Uterus (tissue), 4 donors: Measurements from ENCODE around the gene RTCB. TPM values are rescaled to one million over a fixed set of nuclear protein-coding genes. Genes with fewer than 3 reads are reported as not detected.

ENCODE experiments used
- DNase-seq, 2 donors: peaks; one replicate each; pipeline ENCODE4 v3.0.0-alpha.2; 2019 to 2020
- H3K27ac ChIP-seq, 2 donors: fragments of 200-600 bp; sonication (generic); 1 replicate in 1 of 2; 2 replicates in 1 of 2; pipeline ENCODE4 v1.5.1; 2016 to 2018
- H3K27me3 ChIP-seq, 2 donors: fragments of 200-600 bp; sonication (generic); one replicate each; pipeline ENCODE4 v1.5.1; 2018 to 2019; ENCODE audit warnings: control low read depth in 1 of 2
- H3K36me3 ChIP-seq, 2 donors: fragments of 200-600 bp; sonication (generic); one replicate each; pipeline ENCODE4 v1.5.1; 2019; ENCODE audit warnings: control low read depth in 1 of 2
- H3K4me1 ChIP-seq, 2 donors: fragments of 200-600 bp; sonication (generic); one replicate each; pipeline ENCODE4 v1.5.1; 2018 to 2019; ENCODE audit warnings: control low read depth in 1 of 2
- H3K4me3 ChIP-seq, 2 donors: fragments of 200-600 bp; sonication (generic); 1 replicate in 1 of 2; 2 replicates in 1 of 2; pipeline ENCODE4 v1.5.1; 2018 to 2019; ENCODE audit warnings: mild to moderate bottlenecking in 1 of 2
- H3K9me3 ChIP-seq, 2 donors: fragments of 200-600 bp; sonication (generic); one replicate each; pipeline ENCODE4 v1.5.1; 2019; ENCODE audit warnings: control low read depth in 1 of 2
- POLR2A ChIP-seq, 2 donors: fragments of 450-650 bp; IDR thresholded peaks; one replicate each; pipeline ENCODE4 v1.6.1; 2016; ENCODE audit warnings: antibody characterized with exemption in 2 of 2, mild to moderate bottlenecking in 1 of 2, moderate library complexity in 1 of 2
- intact Hi-C: fragments of 100-400 bp; cut with DNase I; formaldehyde crosslinking; loops from one replicate; pipeline ENCODE4 v1.15.1; 2023; ENCODE audit warnings: low total_unique reads
- total RNA-seq, 4 donors: library from RNA; depleted of rRNA in 3 of 4; stranded (reverse); fragments of >200 nt in 3 of 4; gene quantifications; one replicate each; pipeline versions ENCODE4 v1.1.0 to v1.2.4, GENCODE V29; 2014 to 2023
- TF ChIP-seq, protein P1 (sequence below), 4 experiments: fragments of 200-600 bp in 2 of 4; fragments of 450-650 bp in 2 of 4; sonication (generic) in 2 of 4; IDR thresholded peaks; one replicate each; pipeline ENCODE4 v1.5.1; 2016 to 2019; ENCODE audit warnings: antibody characterized with exemption in 4 of 4, mild to moderate bottlenecking in 2 of 4, moderate library complexity in 1 of 4
- donor health status: DM: yes; HTN: yes; CAD: no.

RTCB gene
- total RNA-seq, 4 donors from 2014 or later = 57.2 to 118 (median 91.1) TPM

DNA sequence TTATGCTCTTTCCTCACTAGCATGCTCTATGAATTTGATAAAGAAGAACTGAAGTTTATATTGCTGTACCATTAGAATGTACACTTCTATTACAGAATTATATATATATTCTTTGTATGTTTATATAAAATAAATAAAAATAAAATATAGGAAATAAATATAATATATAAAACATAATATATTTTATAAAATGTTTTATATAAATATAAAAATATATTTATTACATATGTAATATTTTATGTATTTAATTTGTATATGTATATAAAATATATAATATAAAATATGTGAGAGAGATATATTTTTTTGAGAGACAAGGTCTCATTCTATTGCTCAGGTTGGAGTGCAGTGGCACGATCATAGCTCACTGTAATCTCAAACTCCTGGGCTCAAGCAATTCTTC is 18.3 kb upstream of the RTCB start:
- no peaks in the 10 kb centered on the region for H3K4me1 ChIP-seq
- H3K27me3 ChIP-seq = no peaks in the 10 kb centered on the region
- TF ChIP-seq, protein P1, sequence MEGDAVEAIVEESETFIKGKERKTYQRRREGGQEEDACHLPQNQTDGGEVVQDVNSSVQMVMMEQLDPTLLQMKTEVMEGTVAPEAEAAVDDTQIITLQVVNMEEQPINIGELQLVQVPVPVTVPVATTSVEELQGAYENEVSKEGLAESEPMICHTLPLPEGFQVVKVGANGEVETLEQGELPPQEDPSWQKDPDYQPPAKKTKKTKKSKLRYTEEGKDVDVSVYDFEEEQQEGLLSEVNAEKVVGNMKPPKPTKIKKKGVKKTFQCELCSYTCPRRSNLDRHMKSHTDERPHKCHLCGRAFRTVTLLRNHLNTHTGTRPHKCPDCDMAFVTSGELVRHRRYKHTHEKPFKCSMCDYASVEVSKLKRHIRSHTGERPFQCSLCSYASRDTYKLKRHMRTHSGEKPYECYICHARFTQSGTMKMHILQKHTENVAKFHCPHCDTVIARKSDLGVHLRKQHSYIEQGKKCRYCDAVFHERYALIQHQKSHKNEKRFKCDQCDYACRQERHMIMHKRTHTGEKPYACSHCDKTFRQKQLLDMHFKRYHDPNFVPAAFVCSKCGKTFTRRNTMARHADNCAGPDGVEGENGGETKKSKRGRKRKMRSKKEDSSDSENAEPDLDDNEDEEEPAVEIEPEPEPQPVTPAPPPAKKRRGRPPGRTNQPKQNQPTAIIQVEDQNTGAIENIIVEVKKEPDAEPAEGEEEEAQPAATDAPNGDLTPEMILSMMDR (IDR thresholded peaks at IDR 0.05) = no peak
- TF ChIP-seq POLR2A (IDR thresholded peaks at IDR 0.05) = no peak
- H3K4me3 ChIP-seq = no peak overlapping the region
- no peaks in the 10 kb centered on the region for H3K9me3 ChIP-seq
- intact Hi-C loops = no loop called here
- H3K27ac ChIP-seq = no peak overlapping the region
- no peaks in the 10 kb centered on the region for H3K36me3 ChIP-seq
- DNase-seq = no peak

DNA sequence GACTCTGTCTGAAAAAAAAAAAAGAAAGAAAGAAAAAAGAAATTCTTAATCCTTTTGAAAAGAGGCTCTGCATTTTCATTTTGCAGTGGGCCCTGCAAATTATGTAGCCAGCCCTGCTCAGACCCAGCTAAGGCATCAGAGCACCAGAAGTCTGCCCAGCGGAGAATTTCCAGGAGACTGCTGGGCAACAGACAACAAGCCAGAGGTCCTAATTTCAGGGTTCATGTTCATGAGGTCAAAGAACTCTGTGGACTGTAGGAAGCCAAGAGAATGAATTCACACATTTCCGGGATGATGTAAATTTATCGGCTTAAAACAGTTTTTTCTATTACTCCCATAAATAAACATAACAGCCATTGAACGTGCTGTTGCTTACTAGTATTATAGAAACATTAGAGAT is 14.8 kb upstream of the RTCB start:
- no peaks in the 10 kb centered on the region for H3K9me3 ChIP-seq
- no peak overlapping the region for H3K4me3 ChIP-seq
- intact Hi-C loops = no loop called here
- H3K36me3 ChIP-seq = no peaks in the 10 kb centered on the region
- no peak for DNase-seq
- H3K27ac ChIP-seq = no peak overlapping the region
- no peaks in the 10 kb centered on the region for H3K4me1 ChIP-seq
- TF ChIP-seq, protein P1 (IDR thresholded peaks at IDR 0.05) = no peak
- no peak for TF ChIP-seq POLR2A (IDR thresholded peaks at IDR 0.05)
- H3K27me3 ChIP-seq = no peaks in the 10 kb centered on the region

DNA sequence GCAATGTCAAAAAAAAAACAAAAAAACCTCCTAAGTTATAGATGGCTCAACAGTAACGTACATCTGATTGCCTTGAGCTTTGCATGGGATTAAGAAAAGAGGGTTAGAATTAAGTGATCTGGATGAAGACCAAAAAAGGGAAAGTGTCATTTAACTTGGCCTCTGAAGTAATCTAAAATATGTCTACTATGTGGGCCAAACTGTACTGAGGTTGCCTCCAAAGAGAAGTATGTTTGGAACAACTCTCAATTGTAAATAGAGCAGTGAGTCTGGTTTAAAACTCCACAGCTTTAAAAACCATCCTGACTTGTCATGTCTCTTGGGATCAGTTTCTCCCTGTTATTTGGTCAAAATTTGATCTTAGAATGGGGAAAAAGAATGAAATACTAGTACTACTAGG is 11.6 kb upstream of the RTCB start:
- H3K27me3 ChIP-seq = no peaks in the 10 kb centered on the region
- no peak for DNase-seq
- no peaks in the 10 kb centered on the region for H3K9me3 ChIP-seq
- H3K4me1 ChIP-seq = no peaks in the 10 kb centered on the region
- H3K36me3 ChIP-seq = no peaks in the 10 kb centered on the region
- no peak overlapping the region for H3K4me3 ChIP-seq
- TF ChIP-seq POLR2A (IDR thresholded peaks at IDR 0.05) = no peak
- TF ChIP-seq, protein P1 (IDR thresholded peaks at IDR 0.05) = no peak
- intact Hi-C loops = no loop called here
- H3K27ac ChIP-seq = no peak overlapping the region

DNA sequence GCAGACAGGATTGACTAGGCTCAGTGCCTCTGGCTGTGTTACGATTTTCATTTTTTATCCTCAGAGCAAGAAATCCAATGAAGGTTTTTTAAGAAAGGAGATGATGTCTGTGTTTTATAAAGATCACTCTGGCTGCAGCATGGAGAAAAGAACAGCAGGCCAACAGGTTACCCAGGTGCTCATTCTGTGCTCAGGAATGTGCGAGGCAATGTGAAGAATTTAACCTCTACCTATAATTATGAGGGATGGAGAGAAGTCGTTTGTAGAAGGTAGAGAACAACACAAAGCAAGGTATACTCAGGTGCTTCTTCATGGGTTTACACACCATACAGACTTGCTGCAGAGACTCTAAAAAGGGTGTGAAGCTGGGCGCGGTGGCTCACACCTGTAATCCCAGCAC is 10.0 kb upstream of the RTCB start:
- TF ChIP-seq, protein P1 (IDR thresholded peaks at IDR 0.05) = no peak
- no peak for TF ChIP-seq POLR2A (IDR thresholded peaks at IDR 0.05)
- Histone ChIP-seq H3K27ac (no peak overlapping the region), H3K27me3 (no peaks in the 10 kb centered on the region), H3K36me3 (no peaks in the 10 kb centered on the region), H3K9me3 (no peaks in the 10 kb centered on the region), H3K4me1 (no peaks in the 10 kb centered on the region), H3K4me3 (no peak overlapping the region)
- intact Hi-C loops = no loop called here
- no peak for DNase-seq

DNA sequence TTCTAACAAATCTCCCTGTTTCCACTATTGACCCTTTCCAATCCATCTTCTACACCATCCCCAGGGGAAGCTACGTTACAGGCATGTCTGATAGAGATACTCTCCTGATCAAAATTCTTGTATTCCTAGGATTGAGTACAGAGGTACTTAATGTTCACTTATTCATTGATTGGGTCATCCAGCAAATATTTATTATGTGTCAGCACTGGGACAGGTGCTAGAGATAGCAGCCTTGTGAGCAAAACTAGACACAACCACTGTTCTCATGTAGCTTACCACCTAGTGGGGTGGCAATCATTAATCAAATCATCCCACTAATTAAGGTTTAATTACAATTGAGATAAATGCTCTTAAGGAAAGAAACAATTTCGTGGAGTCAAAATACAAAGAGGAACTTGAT is 9.4 kb upstream of the RTCB start:
- TF ChIP-seq, protein P1 (IDR thresholded peaks at IDR 0.05) = no peak
- no peak for TF ChIP-seq POLR2A (IDR thresholded peaks at IDR 0.05)
- Histone ChIP-seq H3K36me3 (no peaks in the 10 kb centered on the region), H3K4me3 (no peak overlapping the region), H3K27me3 (no peaks in the 10 kb centered on the region), H3K4me1 (no peaks in the 10 kb centered on the region), H3K9me3 (no peaks in the 10 kb centered on the region), H3K27ac (no peak overlapping the region)
- no peak for DNase-seq
- intact Hi-C loops = no loop called here
